Measurements from ENCODE around the gene MCM3. TPM values are rescaled to one million over a fixed set of nuclear protein-coding genes. Genes with fewer than 3 reads are reported as not detected.
A peak's percentile ranks its signal among the peaks of the same experiment; 100 is the strongest.

MCM3 gene
- total RNA-seq, 1 donor from 2014 or later, result 11.0 TPM

DNA sequence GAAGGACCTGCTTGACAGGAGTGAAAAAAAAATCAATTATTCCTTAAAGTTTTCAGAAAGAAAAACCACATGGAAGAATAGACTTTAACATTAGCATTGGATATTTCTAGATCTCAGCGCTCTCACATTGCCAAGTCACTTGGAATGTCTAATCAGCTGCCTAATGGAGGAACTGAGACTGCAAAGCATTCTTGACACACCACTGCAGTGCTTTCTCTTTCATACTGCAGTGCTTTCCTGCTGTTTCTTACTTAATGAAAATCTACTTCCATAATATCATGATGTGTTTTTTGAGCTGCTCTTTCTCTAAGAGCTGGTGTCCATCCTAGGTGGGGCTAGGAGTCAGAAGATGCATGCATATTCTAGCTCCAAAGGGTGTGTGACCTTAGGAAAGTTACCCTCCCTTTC lies 20.4 kb upstream of the MCM3 start:
- no peak for FAIRE-seq
- peak; percentile 33 to 41 for DNase-seq (ENCODE audit: low spot score in 2 of 2)

DNA sequence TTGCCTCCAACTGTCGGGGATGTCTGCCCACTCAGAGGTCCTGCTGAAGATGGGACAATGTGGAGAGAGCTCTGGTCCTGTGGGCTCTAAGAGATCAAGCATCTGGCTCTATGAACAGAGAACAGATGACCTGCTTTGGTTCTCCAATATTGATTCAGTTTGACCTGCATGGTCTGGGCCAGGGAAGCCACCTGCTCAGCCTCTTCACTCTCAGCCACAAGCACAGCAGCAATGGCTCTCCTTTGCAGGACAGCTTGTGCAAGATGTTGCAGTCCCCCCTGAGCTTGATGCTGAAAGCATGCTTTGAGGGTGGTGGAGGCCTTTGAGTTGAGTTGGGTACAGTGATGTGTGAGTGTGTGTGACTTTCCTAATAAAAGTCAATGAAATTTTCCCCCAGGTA lies 18.6 kb upstream of the MCM3 start:
- FAIRE-seq (no peak), DNase-seq (ENCODE audit: low spot score in 2 of 2) (no peak)

DNA sequence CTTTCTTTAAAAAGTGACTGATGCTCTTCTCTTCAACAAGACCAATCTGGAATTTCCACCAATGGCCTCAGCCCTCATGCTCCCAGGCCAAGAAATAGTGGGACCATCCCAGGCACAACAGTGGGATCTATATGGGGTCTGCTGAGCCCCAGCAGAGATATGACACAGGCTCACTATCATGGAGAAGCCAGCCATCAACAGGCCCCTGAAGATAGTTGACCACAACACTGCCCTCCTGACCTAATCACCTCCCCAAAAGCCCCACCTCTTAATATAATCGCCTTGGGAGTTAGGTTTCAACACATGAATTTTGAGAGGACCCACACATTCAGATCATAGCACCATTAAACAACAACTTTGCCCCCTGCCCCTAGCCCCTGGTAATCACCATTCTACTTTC lies 16.8 kb upstream of the MCM3 start:
- DNase-seq (ENCODE audit: low spot score in 2 of 2) (no peak), FAIRE-seq (no peak)

DNA sequence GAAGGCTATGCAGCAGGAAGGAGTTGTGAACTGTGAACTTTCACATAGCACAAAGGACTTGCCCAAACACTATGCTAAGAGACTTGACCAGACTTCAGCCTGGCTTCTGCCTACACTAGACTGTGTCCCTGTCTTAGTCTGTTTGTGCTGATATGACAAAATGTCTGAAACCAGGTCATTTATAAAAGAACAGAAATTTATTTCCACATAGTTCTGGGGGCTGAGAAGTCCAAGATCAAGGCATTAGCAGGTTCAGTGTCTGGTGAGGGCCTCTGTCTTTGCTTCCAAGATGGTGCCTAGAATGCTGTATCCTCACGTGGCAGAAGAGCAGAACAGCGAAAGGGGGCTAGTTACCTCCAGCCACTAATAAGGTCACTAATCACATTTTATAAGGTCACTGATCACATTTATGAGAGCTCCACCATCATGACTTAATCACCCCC lies 16.0 kb upstream of the MCM3 start:
- no peak for FAIRE-seq
- no peak for DNase-seq (ENCODE audit: low spot score in 2 of 2)

DNA sequence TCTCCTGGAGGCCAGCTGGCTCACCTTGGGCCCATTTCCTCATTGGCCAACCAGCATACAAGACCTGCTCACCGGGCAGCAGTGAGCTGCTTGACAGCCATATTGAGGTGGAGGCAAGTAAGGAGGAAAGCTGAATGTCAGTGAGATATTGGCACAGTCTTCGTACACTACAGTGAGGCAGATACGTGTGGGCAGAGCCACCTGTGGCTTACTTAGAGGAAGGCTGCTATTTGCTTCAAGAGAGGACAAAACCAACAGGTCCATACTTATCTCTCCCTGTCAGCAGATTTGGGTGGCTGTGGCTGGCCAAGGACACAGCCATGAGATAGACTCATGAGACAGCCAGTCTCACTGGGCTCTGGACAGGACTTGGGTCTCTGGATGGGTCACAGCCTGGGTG lies 15.1 kb upstream of the MCM3 start:
- FAIRE-seq, result no peak

DNA sequence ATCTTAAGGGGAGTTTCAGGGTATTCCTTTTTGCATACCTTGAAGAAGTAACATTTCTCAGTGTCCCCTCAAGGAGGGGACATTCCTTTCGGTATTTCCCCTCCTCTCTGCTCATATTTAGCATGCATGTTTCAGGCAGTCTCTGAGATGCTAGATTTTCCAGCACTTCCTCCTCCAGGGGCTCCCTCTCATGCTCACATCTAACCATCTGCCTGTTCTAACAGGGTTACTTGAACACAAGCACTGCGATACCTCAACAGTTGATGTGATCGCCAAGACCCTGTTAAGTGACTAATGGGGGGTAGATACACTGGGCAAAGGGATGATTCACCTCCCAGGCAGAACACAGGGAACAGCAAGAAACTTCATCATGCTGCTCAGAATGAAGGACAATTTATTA lies 12.9 kb upstream of the MCM3 start:
- DNase-seq (ENCODE audit: low spot score in 2 of 2), result no peak
- no peak for FAIRE-seq

More for the DNA sequence above, 15.1 kb upstream of the MCM3 start:
- no peak for DNase-seq (ENCODE audit: low spot score in 2 of 2)

DNA sequence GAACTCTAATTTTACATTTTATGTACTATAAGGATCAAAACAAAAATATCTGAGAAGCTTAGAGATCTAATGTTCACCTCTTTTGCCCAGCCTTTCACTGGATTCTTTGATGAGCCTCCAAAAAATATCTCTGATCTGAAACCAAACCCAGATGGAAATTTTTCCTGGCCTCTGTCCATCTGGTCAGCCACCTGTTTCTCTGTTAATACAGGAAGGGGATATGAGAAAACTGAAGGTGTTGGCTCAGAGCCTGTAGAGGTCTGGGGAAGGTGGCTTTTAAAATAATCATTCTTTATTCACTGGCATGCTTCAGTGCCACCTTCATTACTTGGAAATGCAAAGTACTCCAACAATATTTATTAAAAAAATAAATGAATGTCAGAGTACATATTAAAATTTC lies 8.5 kb upstream of the MCM3 start:
- DNase-seq (ENCODE audit: low spot score in 2 of 2) (no peak), FAIRE-seq (no peak)

DNA sequence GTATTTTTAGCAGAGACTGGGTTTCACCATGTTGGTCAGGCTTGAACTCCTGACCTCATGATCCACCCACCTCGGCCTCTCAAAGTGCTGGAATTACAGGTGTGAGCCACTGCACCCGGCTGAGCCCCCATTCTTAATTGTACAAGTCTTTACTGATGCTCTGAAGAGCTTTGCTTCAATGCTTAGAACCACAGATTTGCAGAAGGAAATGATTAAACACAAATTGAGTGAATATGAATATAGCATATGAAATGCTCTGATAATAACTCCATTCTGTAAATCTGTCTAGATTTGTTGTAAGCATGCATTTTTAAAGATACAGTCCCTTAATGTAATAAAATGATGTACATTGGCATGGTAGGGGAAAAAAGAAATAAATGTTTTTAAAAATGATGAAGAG lies 4.3 kb upstream of the MCM3 start:
- no peak for FAIRE-seq
- DNase-seq (ENCODE audit: low spot score in 2 of 2), result no peak

DNA sequence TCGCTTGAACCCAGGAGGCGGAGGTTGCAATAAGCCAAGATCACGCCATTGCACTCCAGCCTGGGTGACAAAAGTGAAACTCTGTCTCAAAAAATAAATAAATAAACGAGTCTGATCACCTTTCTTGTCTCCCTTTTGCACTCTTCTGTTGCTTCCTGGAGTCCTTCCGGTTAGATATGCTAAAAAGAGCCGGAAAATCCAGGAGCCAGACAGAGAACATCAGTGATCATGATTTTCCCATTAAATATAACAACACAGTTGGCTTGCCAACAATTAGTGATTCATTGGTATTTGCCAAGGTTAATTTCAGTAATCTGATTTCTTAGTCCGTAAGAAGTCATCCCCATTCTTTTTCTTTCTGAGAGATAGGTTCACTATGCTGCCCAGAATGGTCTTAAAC lies 3.7 kb upstream of the MCM3 start:
- DNase-seq (ENCODE audit: low spot score in 2 of 2) (no peak), FAIRE-seq (no peak)

DNA sequence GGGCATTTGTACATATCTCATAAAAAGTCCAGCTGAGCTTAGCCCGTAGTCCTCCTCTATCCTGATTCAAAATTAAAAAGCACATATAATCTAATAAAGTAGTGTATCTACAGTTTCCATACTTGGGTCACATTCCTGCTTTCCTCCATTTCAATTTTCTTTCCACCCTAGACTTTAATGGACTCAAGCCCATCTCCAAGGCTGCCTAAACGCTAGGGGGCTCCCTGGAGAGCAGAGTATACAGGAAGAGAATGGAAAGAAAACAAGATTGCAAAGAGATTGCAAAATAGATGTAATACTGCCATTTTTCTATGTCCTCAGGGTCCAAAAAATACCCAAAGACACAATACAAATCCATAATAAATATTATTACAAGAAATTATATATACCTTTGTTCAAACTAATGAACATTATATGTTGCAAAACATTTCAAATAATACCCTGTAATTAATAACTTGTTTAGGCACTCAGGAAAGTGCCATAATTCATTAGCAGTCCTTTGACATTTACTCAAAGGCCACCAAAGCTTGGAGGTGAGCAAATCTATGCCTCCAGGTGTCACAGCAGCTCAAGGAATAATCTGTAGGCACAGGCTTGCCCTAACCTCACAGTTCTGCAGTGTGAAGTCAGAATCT lies 2.4 kb upstream of the MCM3 start:
- DNase-seq (ENCODE audit: low spot score in 2 of 2) (no peak), FAIRE-seq (no peak)

DNA sequence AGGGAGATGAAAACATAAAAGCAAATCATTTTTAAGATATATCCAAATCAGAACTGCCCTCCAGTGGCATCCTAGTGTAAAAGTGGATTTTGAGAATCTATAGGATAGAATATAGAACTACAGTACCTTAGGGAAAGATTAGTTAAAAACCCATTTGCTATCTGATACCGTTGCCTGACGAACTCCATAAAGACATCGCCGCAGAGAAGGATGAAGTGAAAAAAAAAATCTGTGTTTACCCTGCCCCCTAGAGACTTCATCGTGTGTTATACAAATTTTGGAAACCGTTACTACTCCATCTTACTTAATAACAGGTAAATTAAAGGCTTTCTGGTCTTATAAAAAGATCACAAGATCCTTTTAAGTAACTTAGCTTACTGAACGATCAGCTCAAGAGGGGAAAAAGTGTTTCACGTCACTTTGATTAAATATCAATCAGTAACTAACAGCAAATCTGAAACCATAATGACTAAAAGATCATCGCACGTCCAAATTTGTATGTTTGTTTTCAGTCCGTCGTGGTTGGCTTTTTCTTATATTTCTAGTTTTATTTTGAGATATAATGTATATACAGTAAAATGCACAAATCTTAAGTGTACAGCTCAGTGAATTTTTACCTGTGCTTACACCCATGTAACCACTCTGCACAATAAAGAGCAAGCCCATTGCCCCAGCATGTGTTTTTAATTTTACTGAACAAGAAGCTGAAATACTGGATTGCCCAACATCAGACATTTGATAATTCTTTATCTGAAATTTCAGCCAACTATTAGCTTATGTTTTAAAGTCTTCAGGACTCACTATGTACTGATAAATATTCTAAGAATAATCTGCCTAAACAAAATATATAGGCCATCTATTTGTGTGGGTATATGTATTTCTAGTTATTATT lies 881 bp upstream of the MCM3 start:
- FAIRE-seq (no peak), DNase-seq (ENCODE audit: low spot score in 2 of 2) (peak in 1 of 2 donors; percentile 41)

DNA sequence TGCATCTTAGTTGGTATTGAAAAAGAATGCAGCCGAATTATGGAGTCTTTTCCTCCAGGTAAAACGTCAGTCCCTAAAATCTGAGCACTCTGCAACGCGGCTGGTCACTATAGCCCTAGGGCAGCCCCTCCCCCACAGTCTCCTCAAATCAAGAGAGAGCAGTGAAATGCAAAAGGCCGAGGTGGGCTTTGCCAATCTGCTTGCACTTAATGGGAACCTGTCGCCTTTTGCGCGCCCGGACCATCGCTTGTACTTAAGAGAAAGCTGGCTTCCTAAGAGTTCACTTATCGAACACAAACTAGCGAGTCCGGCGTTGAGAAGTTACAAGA lies 447 bp downstream of the MCM3 start:
- FAIRE-seq, result no peak
- no peak for DNase-seq (ENCODE audit: low spot score in 2 of 2)

DNA sequence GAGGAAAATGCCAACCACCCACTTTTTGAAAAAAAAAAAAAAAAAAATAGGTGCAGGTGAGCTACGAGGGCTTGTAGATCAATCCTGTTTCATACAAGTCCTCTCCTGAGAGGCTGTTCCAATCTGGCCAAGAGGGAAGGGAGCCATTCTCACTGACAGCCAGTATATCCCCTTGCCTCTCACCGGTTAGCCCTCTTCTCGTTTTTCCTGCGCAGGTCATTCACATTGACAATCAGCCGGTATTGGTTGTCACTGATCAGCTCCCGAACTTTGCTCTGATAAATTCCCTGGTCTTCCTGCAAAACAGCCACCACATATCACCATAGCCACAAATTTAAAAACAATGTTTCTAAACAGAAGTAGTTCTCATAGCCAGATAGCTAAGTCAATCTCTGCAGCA lies 1.4 kb downstream of the MCM3 start:
- DNase-seq (ENCODE audit: low spot score in 2 of 2), result no peak
- no peak for FAIRE-seq

DNA sequence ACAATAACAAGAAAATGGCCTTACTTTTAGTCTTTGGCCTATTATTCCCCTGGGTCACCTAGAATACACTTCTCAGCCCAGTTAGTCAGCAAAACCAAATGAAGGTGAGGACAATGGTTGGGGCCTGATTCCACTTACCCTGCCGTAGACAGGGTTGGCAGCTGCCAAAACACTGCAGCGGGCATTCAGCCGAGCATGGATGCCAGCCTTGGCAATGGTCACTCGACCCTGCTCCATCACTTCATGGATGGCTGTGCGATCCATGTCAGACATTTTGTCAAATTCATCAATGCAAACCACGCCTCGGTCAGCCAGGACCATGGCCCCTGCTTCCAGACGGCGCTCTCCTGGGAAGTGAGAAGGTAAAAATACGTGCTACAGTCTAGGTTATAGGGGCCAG lies 8.4 kb downstream of the MCM3 start:
- FAIRE-seq (no peak), DNase-seq (ENCODE audit: low spot score in 2 of 2) (no peak)

DNA sequence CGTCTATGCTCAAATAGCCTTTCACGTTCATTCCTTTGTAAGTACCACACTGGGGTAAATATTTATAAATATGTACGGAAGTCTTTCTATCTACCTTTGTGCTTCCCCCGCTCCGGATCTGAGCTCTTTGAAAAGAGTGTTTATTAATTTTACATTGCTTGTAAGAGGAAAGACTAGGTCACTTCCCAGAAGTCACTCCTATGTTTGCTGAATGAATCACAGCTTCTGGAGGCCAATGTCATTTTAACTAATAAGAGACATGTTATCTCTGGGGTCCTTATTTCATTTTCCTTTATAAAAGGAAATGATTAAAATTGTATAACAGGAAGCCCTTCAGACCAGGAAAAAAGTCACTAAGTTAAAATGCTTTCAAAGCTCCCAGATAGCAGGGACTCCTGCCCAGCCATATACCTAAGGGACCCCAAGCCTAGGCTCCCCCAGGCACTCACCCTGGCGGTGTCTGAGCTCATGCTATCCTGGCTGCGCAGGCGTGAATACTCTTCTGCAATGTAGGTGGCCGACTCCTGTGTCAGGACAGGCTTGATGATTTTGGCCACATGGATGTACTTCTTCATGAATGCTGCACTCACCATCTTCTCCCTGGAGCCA lies 12.6 kb downstream of the MCM3 start:
- FAIRE-seq (no peak), DNase-seq (ENCODE audit: low spot score in 2 of 2) (no peak)

DNA sequence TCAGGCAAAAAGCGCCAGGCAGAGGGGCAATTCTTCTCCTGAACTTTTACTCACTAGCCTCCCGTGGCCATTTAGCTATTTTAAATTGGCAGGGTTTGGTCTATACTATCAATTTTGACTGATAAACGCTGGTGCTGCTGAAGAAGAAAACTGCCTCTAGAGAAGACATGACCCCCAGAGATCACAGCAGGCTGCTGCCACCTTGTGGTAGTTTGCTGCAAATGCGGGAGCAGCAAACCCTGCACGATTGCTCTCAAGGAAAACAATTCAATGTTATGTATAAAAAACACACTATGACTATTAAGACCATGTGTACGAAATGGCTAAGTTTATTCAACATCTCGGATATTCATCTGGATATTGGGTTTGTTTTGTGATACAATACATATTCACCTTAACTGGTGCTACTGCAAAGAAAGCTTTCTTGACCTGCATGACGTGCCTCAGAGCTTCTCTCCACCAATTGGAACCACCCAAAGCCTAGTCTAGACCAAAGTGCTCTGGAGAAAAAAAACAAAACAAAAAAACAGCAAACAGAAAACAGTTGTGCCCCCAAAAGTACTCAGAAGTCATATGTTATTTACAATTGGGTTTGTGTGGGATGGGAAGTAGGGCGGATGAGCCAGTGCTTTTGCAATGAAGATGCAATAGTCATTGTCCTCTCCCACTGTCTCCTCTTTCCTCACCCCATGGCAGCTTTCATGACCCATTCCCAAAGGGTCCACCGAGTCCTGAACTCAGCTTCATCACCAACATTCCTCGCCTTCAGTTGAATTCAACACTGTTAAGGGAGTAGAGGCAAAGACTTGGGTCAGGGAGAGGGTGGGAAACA lies 20.6 kb downstream of the MCM3 start:
- FAIRE-seq (no peak), DNase-seq (ENCODE audit: low spot score in 2 of 2) (peak in 1 of 2 donors; percentile 54)

DNA sequence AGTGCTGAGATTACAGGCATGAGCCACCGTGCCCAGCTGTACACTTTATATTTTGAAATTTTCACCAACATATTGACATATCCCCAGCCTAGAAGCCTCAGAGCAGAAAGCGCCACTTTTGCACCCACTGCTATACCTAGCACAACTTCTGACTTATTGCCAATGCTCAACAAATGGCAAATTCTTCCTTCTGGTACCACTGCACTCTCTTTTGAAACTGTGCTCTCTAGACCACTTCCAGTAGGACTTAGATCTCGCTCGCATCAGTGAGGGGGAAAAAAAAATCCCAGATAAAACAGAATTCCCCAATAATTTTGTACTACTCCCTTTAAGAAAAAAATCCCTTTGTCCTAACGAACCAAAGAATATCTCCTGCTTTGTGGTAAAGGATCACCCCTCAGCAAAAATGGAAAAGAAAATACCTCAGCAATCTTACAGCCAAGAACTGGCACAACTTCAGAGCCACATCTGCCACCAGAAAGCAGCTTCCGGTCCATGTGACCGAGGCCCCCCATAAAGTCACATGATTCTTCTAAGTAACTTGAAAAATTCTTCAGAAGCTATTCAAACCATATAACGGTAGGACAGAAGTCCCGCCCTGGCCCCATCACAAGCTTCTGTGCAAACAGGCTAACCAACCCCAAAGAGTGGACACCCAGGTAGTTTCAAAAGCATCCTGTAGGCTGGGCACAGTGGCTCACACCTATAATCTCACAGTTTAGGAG lies 21.8 kb downstream of the MCM3 start:
- no peak for DNase-seq (ENCODE audit: low spot score in 2 of 2)
- no peak for FAIRE-seq

DNA sequence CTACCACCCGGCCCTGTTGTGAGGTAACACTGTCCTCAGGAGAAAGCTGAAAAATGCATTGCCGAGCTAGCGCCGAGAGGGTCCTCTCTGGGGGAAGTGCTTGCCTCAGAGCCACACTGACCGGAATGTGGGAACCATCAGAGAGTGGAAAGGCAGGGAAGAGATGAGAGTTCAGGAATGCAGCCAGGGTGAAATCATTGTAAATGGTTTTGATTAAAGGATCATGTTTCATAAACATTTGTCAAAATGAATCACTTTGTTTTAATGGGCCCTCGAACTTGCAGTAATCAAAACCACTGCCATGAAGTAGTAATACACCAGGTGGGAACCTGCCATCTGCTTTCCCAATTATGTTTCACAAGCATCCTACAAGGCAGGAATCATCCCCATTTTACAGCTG lies 23.3 kb downstream of the MCM3 start:
- DNase-seq (ENCODE audit: low spot score in 2 of 2), result no peak
- FAIRE-seq, result no peak

DNA sequence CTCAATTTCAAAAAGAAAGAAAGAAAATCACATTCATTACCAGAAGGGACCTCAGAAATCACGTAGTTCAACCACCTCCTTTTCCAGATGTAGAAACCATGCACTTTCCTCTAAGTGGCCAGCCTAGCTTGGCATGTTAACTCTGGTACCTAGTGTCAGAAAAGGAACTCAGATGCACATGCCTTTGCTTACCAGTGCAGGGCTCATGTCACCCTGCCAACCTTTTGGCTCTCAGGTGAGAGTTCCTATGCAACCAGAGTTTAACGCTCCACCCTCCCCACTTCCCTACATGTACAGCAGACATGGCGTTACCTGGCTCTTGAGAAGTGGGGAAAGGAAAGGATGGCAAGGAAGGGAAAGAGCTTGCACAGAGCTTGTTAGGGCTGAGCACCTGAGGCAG lies 23.9 kb downstream of the MCM3 start:
- DNase-seq (ENCODE audit: low spot score in 2 of 2) (no peak), FAIRE-seq (no peak)

DNA sequence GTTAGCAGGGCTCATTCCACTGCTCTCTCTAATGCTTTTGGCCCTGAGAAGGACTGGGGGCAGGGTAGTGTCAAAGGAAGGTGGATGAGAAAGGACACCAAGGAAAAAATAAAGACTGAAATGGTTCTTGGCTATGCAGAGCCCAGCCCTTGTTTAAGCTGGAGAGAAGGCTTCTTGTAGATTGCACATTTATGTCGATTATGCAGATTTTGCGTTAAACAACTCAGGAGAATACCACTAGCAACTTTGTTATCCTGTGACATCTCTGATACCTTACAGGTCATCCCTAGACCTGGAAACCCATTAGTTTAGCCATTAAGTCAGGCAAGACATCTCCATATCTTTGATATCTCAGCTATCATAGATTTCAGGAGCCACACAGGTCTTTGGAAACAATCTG lies 29.1 kb downstream of the MCM3 start:
- DNase-seq (ENCODE audit: low spot score in 2 of 2) (no peak), FAIRE-seq (no peak)

Data from frontal cortex (tissue), 4 donors.